CD4-positive, alpha-beta T cell (primary cell): ENCODE results near the gene BOLA1. TPM values are rescaled to one million over a fixed set of nuclear protein-coding genes. Genes with fewer than 3 reads are reported as not detected.
"Not testable (repeated sequence)": the region's sequence is repeated elsewhere in the genome, so short reads cannot be mapped to it uniquely, and the experiment has no call there.

ENCODE experiments used
- ATAC-seq: fragments of 200-7000 bp; cut with Tn5 transposase; one replicate; pipeline ENCODE4 v1.10.0; 2022; ENCODE audit warnings: mild to moderate bottlenecking; ENCODE audit not compliant: poor library complexity
- CTCF ChIA-PET: fragments of 350-600 bp; sonication (Branson Sonifier 250); formaldehyde crosslinking; loops from one replicate; lab custom pipeline; 2021; ENCODE audit warnings: antibody characterized with exemption, inconsistent platforms; lab: Charles Lee
- POLR2A ChIA-PET: fragments of 350-600 bp; sonication (Branson Sonifier 250); formaldehyde crosslinking; loops from one replicate; lab custom pipeline; 2021; ENCODE audit warnings: antibody characterized with exemption, inconsistent platforms; lab: Charles Lee
- DNase-seq, 14 experiments: peaks; one replicate each; pipeline ENCODE4 v3.0.0-alpha.2; 2013 to 2020; ENCODE audit warnings: mixed read lengths in 2 of 14
- H3K27ac ChIP-seq, 2 donors: one replicate each; pipeline versions ENCODE4 v1.5.1 to v1.7.0; 2013; ENCODE audit warnings: low read length in 2 of 2, low read depth in 1 of 2, mild to moderate bottlenecking in 1 of 2
- H3K27me3 ChIP-seq, 2 experiments: 1 replicate in 1 of 2; 2 replicates in 1 of 2; pipeline versions ENCODE4 v1.6.1 to v1.7.0; 2013; ENCODE audit warnings: low read length in 2 of 2, control low read depth in 1 of 2, mild to moderate bottlenecking in 1 of 2, moderate library complexity in 1 of 2; ENCODE audit not compliant: insufficient read depth in 2 of 2, control insufficient read depth in 1 of 2
- H3K36me3 ChIP-seq: one replicate; pipeline ENCODE4 v1.6.1; 2013; ENCODE audit warnings: low read length, control low read depth; ENCODE audit not compliant: insufficient read depth
- H3K4me1 ChIP-seq: one replicate; pipeline ENCODE4 v1.6.1; 2013; ENCODE audit warnings: low read length, control low read depth; ENCODE audit not compliant: insufficient read depth
- H3K4me3 ChIP-seq: one replicate; pipeline ENCODE4 v1.5.1; 2013; ENCODE audit warnings: mild to moderate bottlenecking, low read length, moderate library complexity
- H3K9me3 ChIP-seq, 2 experiments: 1 replicate in 1 of 2; 2 replicates in 1 of 2; pipeline versions ENCODE4 v1.6.1 to v1.7.0; 2013; ENCODE audit warnings: low read length in 2 of 2, mild to moderate bottlenecking in 2 of 2, control low read depth in 1 of 2, moderate library complexity in 1 of 2; ENCODE audit not compliant: control insufficient read depth in 1 of 2, insufficient read depth in 1 of 2
- H3K27ac Mint-ChIP-seq: one replicate; pipeline ENCODE4 v1.8.0; 2020; ENCODE audit warnings: mixed read lengths
- H3K27me3 Mint-ChIP-seq: one replicate; pipeline ENCODE4 v1.8.0; 2021; ENCODE audit warnings: mixed read lengths
- H3K36me3 Mint-ChIP-seq: one replicate; pipeline ENCODE4 v1.8.0; 2021; ENCODE audit warnings: low read depth, mixed read lengths
- H3K4me1 Mint-ChIP-seq: one replicate; pipeline ENCODE4 v1.8.0; 2021; ENCODE audit warnings: low read depth, mixed read lengths
- H3K4me3 Mint-ChIP-seq: one replicate; pipeline ENCODE4 v1.8.0; 2020; ENCODE audit warnings: mild to moderate bottlenecking, mixed read lengths
- H3K9me3 Mint-ChIP-seq: one replicate; pipeline ENCODE4 v1.8.0; 2020; ENCODE audit warnings: mixed read lengths
- CTCF ChIP-seq: fragments of 200-600 bp; IDR thresholded peaks from one replicate; pipeline ENCODE4 v1.8.0; 2022; ENCODE audit warnings: antibody characterized with exemption, mild to moderate bottlenecking
- intact Hi-C, 2 experiments: fragments of 100-400 bp; cut with DNase I in 1 of 2; cut with micrococcal nuclease in 1 of 2; formaldehyde crosslinking; loops; one replicate each; pipeline versions ENCODE4 v1.15.1 to v1.9.0; 2023 to 2025; cut with DNase I, micrococcal nuclease
- total RNA-seq, 174 experiments: library from RNA in 2 of 174; stranded (reverse) in 2 of 174; gene quantifications; one replicate each; pipeline ENCODE4 v1.2.3 and lab custom pipeline; 2021 to 2026

The BOLA1 gene
- total RNA-seq, 2 experiments from 2014 or later = 4.6 to 6.4 TPM

- no peak for ATAC-seq
- intact Hi-C loops = no loop called here
- H3K27ac Mint-ChIP-seq = no peak overlapping the region
Observed at GRCh38 chr1:149937759-149938158, 38.4 kb downstream of the BOLA1 start.

GRCh38 chr1:149938668-149939003 is 39.3 kb downstream of the BOLA1 start:
- H3K9me3 Mint-ChIP-seq, H3K4me3 ChIP-seq, H3K27ac ChIP-seq, H3K36me3 ChIP-seq, intact Hi-C loops, CTCF ChIA-PET, H3K9me3 ChIP-seq, DNase-seq, H3K27me3 Mint-ChIP-seq, H3K36me3 Mint-ChIP-seq, ATAC-seq, H3K27me3 ChIP-seq, H3K4me3 Mint-ChIP-seq: not testable (repeated sequence)
- POLR2A ChIA-PET = interaction anchor here (1.0 to 1.2 kb wide), 2 partner anchors 11 to 51 kb away, joined by 3 to 4 read pairs; a partner anchor contains a TSS
- H3K4me1 Mint-ChIP-seq = peaks cover 18% of the 10 kb centered on the region
- peak overlapping the region; percentile 57 for H3K27ac Mint-ChIP-seq
- H3K4me1 ChIP-seq = peaks cover 19% of the 10 kb centered on the region

More at GRCh38 chr1:149937759-149938158, 38.4 kb downstream of the BOLA1 start:
- ChIA-PET CTCF (interaction anchor here (0.6 to 1.0 kb wide), 3 partner anchors 10 to 36 kb away, joined by 3 read pairs; no protein-coding TSS in a partner anchor), POLR2A (no interaction called here)
- Mint-ChIP-seq H3K27me3 (no peaks in the 10 kb centered on the region), H3K4me3 (no peak overlapping the region), H3K9me3 (no peaks in the 10 kb centered on the region), H3K4me1 (peaks cover 18% of the 10 kb centered on the region), H3K36me3 (no peaks in the 10 kb centered on the region)
- Histone ChIP-seq H3K36me3 (no peaks in the 10 kb centered on the region), H3K9me3 (no peaks in the 10 kb centered on the region), H3K4me3 (no peak overlapping the region), H3K27ac (no peak overlapping the region), H3K4me1 (peaks cover 16% of the 10 kb centered on the region), H3K27me3 (no peaks in the 10 kb centered on the region)
- TF ChIP-seq CTCF = no peak
- DNase-seq = no peak

- Mint-ChIP-seq H3K4me3 (no peak overlapping the region), H3K4me1 (peaks cover 18% of the 10 kb centered on the region), H3K27ac (no peak overlapping the region), H3K27me3 (no peaks in the 10 kb centered on the region), H3K9me3 (no peaks in the 10 kb centered on the region), H3K36me3 (no peaks in the 10 kb centered on the region)
- Histone ChIP-seq H3K36me3 (peaks cover 10% of the 10 kb centered on the region), H3K4me1 (peaks cover 19% of the 10 kb centered on the region), H3K4me3 (no peak overlapping the region), H3K27me3 (no peaks in the 10 kb centered on the region), H3K9me3 (no peaks in the 10 kb centered on the region), H3K27ac (no peak overlapping the region)
- intact Hi-C loops = no loop called here
- ChIA-PET POLR2A (interaction anchor here (0.6 to 3.4 kb wide), 4 partner anchors 9 to 293 kb away, joined by 3 to 14 read pairs (median 3); a partner anchor contains a TSS), CTCF (interaction anchor here (0.6 to 1.0 kb wide), 2 partner anchors 111 to 308 kb away, joined by 3 to 5 read pairs; no protein-coding TSS in a partner anchor)
- DNase-seq (no peak), ATAC-seq (no peak)
- TF ChIP-seq CTCF = no peak
Observed at GRCh38 chr1:149940427-149940826, 41.1 kb downstream of the BOLA1 start.

- intact Hi-C loops = no loop called here
- Mint-ChIP-seq H3K36me3 (peaks cover 9% of the 10 kb centered on the region), H3K9me3 (no peaks in the 10 kb centered on the region), H3K4me3 (no peak overlapping the region), H3K27ac (no peak overlapping the region), H3K4me1 (peaks cover 16% of the 10 kb centered on the region), H3K27me3 (no peaks in the 10 kb centered on the region)
- DNase-seq (no peak), ATAC-seq (no peak)
- no peak overlapping the region for H3K4me3 ChIP-seq
- no peaks in the 10 kb centered on the region for H3K9me3 ChIP-seq
- no peak overlapping the region for H3K27ac ChIP-seq
- CTCF ChIA-PET = no interaction called here
- H3K27me3 ChIP-seq = no peaks in the 10 kb centered on the region
- POLR2A ChIA-PET = interaction anchor here (3.4 kb wide), 1 partner anchor 55 kb away, joined by 14 read pairs; a partner anchor contains a TSS
- H3K4me1 ChIP-seq = peaks cover 19% of the 10 kb centered on the region
- peaks cover 15% of the 10 kb centered on the region for H3K36me3 ChIP-seq
- no peak for TF ChIP-seq CTCF
Observed at GRCh38 chr1:149942207-149942606, 42.8 kb downstream of the BOLA1 start.
